H9 (cell line): ENCODE measurements around the gene M6PR. TPM values are rescaled to one million over a fixed set of nuclear protein-coding genes. Genes with fewer than 3 reads are reported as not detected.
"Not testable (repeated sequence)": the region's sequence is repeated elsewhere in the genome, so short reads cannot be mapped to it uniquely, and the experiment has no call there.

Experiments
- DNase-seq: peaks from one replicate; pipeline ENCODE4 v3.0.0-alpha.2; 2017
- H2AFZ ChIP-seq: one replicate; pipeline ENCODE4 v1.6.1; 2013; ENCODE audit warnings: mild to moderate bottlenecking, low read length, control low read depth, moderate library complexity
- H2AK5ac ChIP-seq: 2 replicates; pipeline ENCODE4 v1.6.1; 2013; ENCODE audit warnings: low read length, control low read depth, mixed read lengths; ENCODE audit not compliant: insufficient read length
- H2BK120ac ChIP-seq: one replicate; pipeline ENCODE4 v1.6.1; 2013; ENCODE audit warnings: low read depth, mild to moderate bottlenecking, low read length, control low read depth, inconsistent platforms; ENCODE audit not compliant: poor library complexity, severe bottlenecking
- H2BK12ac ChIP-seq: 2 replicates; pipeline ENCODE4 v1.6.1; 2013; ENCODE audit warnings: low read length, control low read depth, mixed read lengths, low read depth; ENCODE audit not compliant: insufficient read length
- H2BK15ac ChIP-seq: 2 replicates; pipeline ENCODE4 v1.6.1; 2013; ENCODE audit warnings: low read depth, low read length, control low read depth
- H2BK20ac ChIP-seq: one replicate; pipeline ENCODE4 v1.6.1; 2013; ENCODE audit warnings: low read depth, mild to moderate bottlenecking, low read length, control low read depth, inconsistent platforms; ENCODE audit not compliant: poor library complexity, severe bottlenecking
- H2BK5ac ChIP-seq: 2 replicates; pipeline ENCODE4 v1.6.1; 2013; ENCODE audit warnings: low read length, control low read depth, mixed read lengths; ENCODE audit not compliant: insufficient read length
- H3K14ac ChIP-seq: 2 replicates; pipeline ENCODE4 v1.6.1; 2013; ENCODE audit warnings: low read length, control low read depth; ENCODE audit not compliant: insufficient read depth
- H3K18ac ChIP-seq: 2 replicates; pipeline ENCODE4 v1.6.1; 2013; ENCODE audit warnings: low read depth, mild to moderate bottlenecking, mixed read lengths, low read length, control low read depth; ENCODE audit not compliant: insufficient read length
- H3K23ac ChIP-seq: 2 replicates; pipeline ENCODE4 v1.6.1; 2013; ENCODE audit warnings: low read length, control low read depth, mixed read lengths, low read depth; ENCODE audit not compliant: insufficient read length
- H3K23me2 ChIP-seq: 2 replicates; pipeline ENCODE4 v1.6.1; 2013; ENCODE audit warnings: low read depth, mild to moderate bottlenecking, mixed read lengths, low read length, control low read depth; ENCODE audit not compliant: insufficient read length, poor library complexity, severe bottlenecking
- H3K27ac ChIP-seq: 2 replicates; pipeline ENCODE4 v1.5.1; 2013; ENCODE audit warnings: low read length, control low read depth, mixed read lengths, low read depth; ENCODE audit not compliant: insufficient read length
- H3K27me3 ChIP-seq: 2 replicates; pipeline ENCODE4 v1.6.1; 2013; ENCODE audit warnings: low read length, control low read depth, inconsistent platforms; ENCODE audit not compliant: insufficient read depth
- H3K4ac ChIP-seq: 2 replicates; pipeline ENCODE4 v1.6.1; 2013; ENCODE audit warnings: low read depth, mild to moderate bottlenecking, control low read depth, inconsistent platforms, low read length, moderate library complexity
- H3K4me1 ChIP-seq: 2 replicates; pipeline ENCODE4 v1.6.1; 2013; ENCODE audit warnings: low read length, control low read depth, inconsistent platforms; ENCODE audit not compliant: insufficient read depth
- H3K4me2 ChIP-seq: 2 replicates; pipeline ENCODE4 v1.6.1; 2013; ENCODE audit warnings: low read length, control low read depth, mixed read lengths; ENCODE audit not compliant: insufficient read length, insufficient read depth
- H3K56ac ChIP-seq: 2 replicates; pipeline ENCODE4 v1.6.1; 2013; ENCODE audit warnings: low read depth, mild to moderate bottlenecking, mixed read lengths, low read length, control low read depth; ENCODE audit not compliant: insufficient read length
- H3K79me1 ChIP-seq: 2 replicates; pipeline ENCODE4 v1.6.1; 2013; ENCODE audit warnings: low read depth, mild to moderate bottlenecking, moderate library complexity, low read length, control low read depth, inconsistent platforms; ENCODE audit not compliant: insufficient read depth, poor library complexity, severe bottlenecking
- H3K79me2 ChIP-seq: 2 replicates; pipeline ENCODE4 v1.6.1; 2013; ENCODE audit warnings: low read length, control low read depth, inconsistent platforms; ENCODE audit not compliant: insufficient read depth
- H3K9ac ChIP-seq: 2 replicates; pipeline ENCODE4 v1.6.1; 2013; ENCODE audit warnings: low read length, control low read depth, mixed read lengths; ENCODE audit not compliant: insufficient read length; ENCODE audit errors: extremely low read depth
- H3K9me3 ChIP-seq: one replicate; pipeline ENCODE4 v1.6.1; 2013; ENCODE audit warnings: low read depth, low read length, inconsistent platforms; ENCODE audit not compliant: control insufficient read depth
- H3T11ph ChIP-seq: one replicate; pipeline ENCODE4 v1.6.1; 2013; ENCODE audit warnings: mild to moderate bottlenecking, low read length, control low read depth, inconsistent platforms
- H4K20me1 ChIP-seq: one replicate; pipeline ENCODE4 v1.6.1; 2013; ENCODE audit not compliant: control insufficient read depth, insufficient read length, insufficient read depth
- H4K5ac ChIP-seq: 2 replicates; pipeline ENCODE4 v1.6.1; 2013; ENCODE audit warnings: low read depth, mild to moderate bottlenecking, mixed read lengths, low read length, control low read depth; ENCODE audit not compliant: insufficient read length
- H4K8ac ChIP-seq: replicated peaks from 2 replicates; pipeline ENCODE4 v1.6.1; 2013; ENCODE audit warnings: low read length, control low read depth, mixed read lengths, low read depth; ENCODE audit not compliant: insufficient read length
- H4K91ac ChIP-seq: 2 replicates; pipeline ENCODE4 v1.6.1; 2013; ENCODE audit warnings: low read depth, mild to moderate bottlenecking, moderate library complexity, mixed read lengths, low read length, control low read depth; ENCODE audit not compliant: insufficient read length
- H3K27ac Mint-ChIP-seq, 3 experiments: 2 replicates in 2 of 3; 3 replicates in 1 of 3; pipeline ENCODE4 v1.8.0; 2020 to 2021; ENCODE audit warnings: mixed read lengths in 3 of 3, mild to moderate bottlenecking in 1 of 3, moderate library complexity in 1 of 3
- H3K27me3 Mint-ChIP-seq: 2 replicates; pipeline ENCODE4 v1.8.0; 2021; ENCODE audit warnings: low read depth, mild to moderate bottlenecking, moderate library complexity, mixed read lengths
- H3K36me3 Mint-ChIP-seq, 3 experiments: 2 replicates in 2 of 3; 3 replicates in 1 of 3; pipeline ENCODE4 v1.8.0; 2020 to 2021; ENCODE audit warnings: low read depth in 3 of 3, mixed read lengths in 3 of 3; ENCODE audit not compliant: insufficient read depth in 1 of 3
- H3K4me1 Mint-ChIP-seq, 2 experiments: 2 replicates each; pipeline ENCODE4 v1.8.0; 2020; ENCODE audit warnings: mixed read lengths in 2 of 2
- H3K4me3 Mint-ChIP-seq, 2 experiments: 2 replicates in 1 of 2; 3 replicates in 1 of 2; pipeline ENCODE4 v1.8.0; 2020 to 2021; ENCODE audit warnings: mild to moderate bottlenecking in 2 of 2, mixed read lengths in 2 of 2, moderate library complexity in 1 of 2
- H3K9me3 Mint-ChIP-seq, 2 experiments: 2 replicates in 1 of 2; 3 replicates in 1 of 2; pipeline ENCODE4 v1.8.0; 2020; ENCODE audit warnings: mild to moderate bottlenecking in 2 of 2, mixed read lengths in 2 of 2, moderate library complexity in 1 of 2
- WGBS: extraction: QIAGEN DNeasy Blood & Tissue Kit; methylation state at CpG from one replicate; pipeline ENCODE4 v1.1.7; 2013; ENCODE audit warnings: missing lambda C conversion rate, low lambda C conversion rate, mixed read lengths; ENCODE audit not compliant: insufficient read length; ENCODE audit errors: extremely low coverage; 5-methylcytosine and 5-hydroxymethylcytosine counted together
- total RNA-seq: library from RNA; stranded (reverse); gene quantifications from 2 replicates; pipeline ENCODE4 v1.2.1, GENCODE V29; 2021
- TF ChIP-seq, protein P1 (sequence below): fragments of 200-600 bp; sonication (generic); conservative IDR thresholded peaks from 3 replicates; pipeline ENCODE4 v1.8.0; 2021; ENCODE audit warnings: antibody characterized with exemption, mild to moderate bottlenecking

Gene M6PR
- total RNA-seq, 1 experiment from 2014 or later = 163 TPM

DNA sequence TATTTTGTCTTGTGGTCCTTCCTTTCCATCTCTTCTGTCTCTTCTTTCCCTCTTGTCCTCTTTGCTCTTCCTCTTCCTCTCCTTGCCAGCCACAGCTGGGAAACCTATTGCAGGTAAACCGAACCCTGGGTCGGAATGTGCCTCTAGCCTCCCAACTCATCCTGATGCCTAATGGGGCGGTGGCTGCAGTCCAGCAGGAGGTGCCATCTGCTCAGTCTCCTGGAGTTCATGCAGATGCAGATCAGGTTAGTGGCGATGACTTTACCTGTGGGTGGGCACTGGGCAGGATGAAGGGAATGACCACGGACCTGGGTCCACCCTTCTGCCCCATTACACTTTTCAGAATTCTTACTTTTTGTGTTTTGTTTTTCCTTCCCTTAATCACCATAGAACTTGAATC is 26.9 kb downstream of the M6PR start:
- Histone ChIP-seq H3K23ac (no peak overlapping the region), H3T11ph (no peak overlapping the region), H3K9me3 (no peaks in the 10 kb centered on the region), H3K9ac (no peak overlapping the region), H4K91ac (no peak overlapping the region), H3K27ac (no peak overlapping the region), H3K79me2 (peaks cover 48% of the 10 kb centered on the region), H2BK20ac (no peak overlapping the region), H2BK120ac (no peak overlapping the region), H3K4me2 (no peak overlapping the region), H3K56ac (no peak overlapping the region), H3K4me1 (peaks cover 2% of the 10 kb centered on the region; the same call in 1 of the 2 replicates), H3K79me1 (peaks cover 6% of the 10 kb centered on the region), H2AK5ac (no peak overlapping the region), H2BK5ac (no peak overlapping the region), H2AFZ (no peak overlapping the region), H2BK12ac (no peak overlapping the region), H3K14ac (no peak overlapping the region), H3K18ac (no peak overlapping the region), H4K20me1 (no peaks in the 10 kb centered on the region), H2BK15ac (no peak overlapping the region), H3K4ac (no peak overlapping the region), H3K27me3 (no peaks in the 10 kb centered on the region), H3K23me2 (no peaks in the 10 kb centered on the region), H4K5ac (no peak overlapping the region), H4K8ac (no peak overlapping the region)
- Mint-ChIP-seq H3K4me1 (peaks cover 15 to 28% of the 10 kb centered on the region in 2 experiments), H3K27ac (peak overlapping the region in 2 of 3 experiments; percentile 40 to 89; a peak in 4 of 7 replicates), H3K4me3 (peak overlapping the region in 1 of 2 experiments; percentile 39; a peak in 2 of 5 replicates), H3K36me3 (peaks cover 46 to 50% (median 49%) of the 10 kb centered on the region in 3 experiments), H3K9me3 (no peaks in the 10 kb centered on the region), H3K27me3 (no peaks in the 10 kb centered on the region)
- DNase-seq = no peak
- TF ChIP-seq, protein P1, sequence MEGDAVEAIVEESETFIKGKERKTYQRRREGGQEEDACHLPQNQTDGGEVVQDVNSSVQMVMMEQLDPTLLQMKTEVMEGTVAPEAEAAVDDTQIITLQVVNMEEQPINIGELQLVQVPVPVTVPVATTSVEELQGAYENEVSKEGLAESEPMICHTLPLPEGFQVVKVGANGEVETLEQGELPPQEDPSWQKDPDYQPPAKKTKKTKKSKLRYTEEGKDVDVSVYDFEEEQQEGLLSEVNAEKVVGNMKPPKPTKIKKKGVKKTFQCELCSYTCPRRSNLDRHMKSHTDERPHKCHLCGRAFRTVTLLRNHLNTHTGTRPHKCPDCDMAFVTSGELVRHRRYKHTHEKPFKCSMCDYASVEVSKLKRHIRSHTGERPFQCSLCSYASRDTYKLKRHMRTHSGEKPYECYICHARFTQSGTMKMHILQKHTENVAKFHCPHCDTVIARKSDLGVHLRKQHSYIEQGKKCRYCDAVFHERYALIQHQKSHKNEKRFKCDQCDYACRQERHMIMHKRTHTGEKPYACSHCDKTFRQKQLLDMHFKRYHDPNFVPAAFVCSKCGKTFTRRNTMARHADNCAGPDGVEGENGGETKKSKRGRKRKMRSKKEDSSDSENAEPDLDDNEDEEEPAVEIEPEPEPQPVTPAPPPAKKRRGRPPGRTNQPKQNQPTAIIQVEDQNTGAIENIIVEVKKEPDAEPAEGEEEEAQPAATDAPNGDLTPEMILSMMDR = peak; percentile 26; the same call in 1 of the 3 replicates
- WGBS = no CpG with 5 or more reads among the region's 5 CpGs

GRCh38 chr12:8919643-8920042 is 29.8 kb downstream of the M6PR start:
- not testable (repeated sequence) for H4K8ac ChIP-seq, H4K20me1 ChIP-seq, H3K18ac ChIP-seq, H3K23ac ChIP-seq, H3K4me2 ChIP-seq, H2BK120ac ChIP-seq, H3K27me3 ChIP-seq, H3K4me1 ChIP-seq, H2BK15ac ChIP-seq, H3K23me2 ChIP-seq, H3K4ac ChIP-seq, H3K56ac ChIP-seq, H3K27ac ChIP-seq, H4K5ac ChIP-seq, H3K14ac ChIP-seq, DNase-seq, H2BK20ac ChIP-seq, H4K91ac ChIP-seq, H3K9me3 Mint-ChIP-seq, H3K27me3 Mint-ChIP-seq, H3K9me3 ChIP-seq, H2AK5ac ChIP-seq, H2BK12ac ChIP-seq, H2BK5ac ChIP-seq, H3T11ph ChIP-seq, H2AFZ ChIP-seq, H3K79me1 ChIP-seq, H3K9ac ChIP-seq
- H3K79me2 ChIP-seq = peaks cover 64% of the 10 kb centered on the region
- Mint-ChIP-seq H3K27ac (peak overlapping the region; percentile 50 to 92 (median 72); a peak in 5 of 7 replicates), H3K4me1 (peaks cover 15 to 28% of the 10 kb centered on the region in 2 experiments), H3K36me3 (peaks cover 46 to 50% (median 49%) of the 10 kb centered on the region in 3 experiments), H3K4me3 (peak overlapping the region in 1 of 2 experiments; percentile 69; a peak in 3 of 5 replicates)
- WGBS = no CpG with 5 or more reads among the region's 4 CpGs
